NT2/D1 (cell line): ENCODE results near the gene PRRC1.

Experiments
- SUZ12 ChIP-seq: IDR thresholded peaks from 2 replicates; pipeline ENCODE4 v1.6.1; 2011; ENCODE audit not compliant: insufficient read length, insufficient read depth; ENCODE audit errors: extremely low read depth
- ZNF274 ChIP-seq: IDR thresholded peaks from 2 replicates; pipeline ENCODE4 v1.6.1; 2011; ENCODE audit warnings: mild to moderate bottlenecking, low read depth, low read length

- no peak for TF ChIP-seq ZNF274
- no peak for TF ChIP-seq SUZ12
Measured at GRCh38 chr5:127550652-127551409, 33.4 kb downstream of the PRRC1 start.
